HG02798 (cell line): Measurements from ENCODE around the gene SLC9A9.
A peak's percentile ranks its signal among the peaks of the same experiment; 100 is the strongest.

Experiments
- ATAC-seq: cut with Tn5 transposase; IDR thresholded peaks from one replicate; pipeline ENCODE4 v1.9.1; 2021; ENCODE audit warnings: mild to moderate bottlenecking; ENCODE audit not compliant: unreplicated experiment, poor library complexity

SLC9A9 gene

DNA sequence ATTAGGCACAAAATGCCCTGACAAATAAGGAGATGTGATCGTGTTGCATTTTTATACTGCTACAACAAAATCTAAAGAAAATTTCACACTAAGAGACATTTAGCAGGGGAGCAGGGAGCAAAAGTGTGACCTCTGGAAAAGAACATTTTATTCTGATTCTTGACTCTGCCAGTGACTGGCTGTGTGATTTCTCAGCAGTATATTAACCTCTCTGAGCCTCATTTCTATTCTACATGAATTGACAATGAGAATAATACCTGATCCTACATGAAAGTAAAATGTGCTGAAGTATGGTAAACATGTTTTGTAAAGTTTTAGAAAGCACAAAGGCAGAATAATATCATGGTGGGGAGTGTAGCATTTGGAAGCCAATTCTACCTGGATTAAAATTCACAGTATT is 273.3 kb downstream of the SLC9A9 start:
- ATAC-seq: no peak

GRCh38 chr3:143573610-143574303 is 274.5 kb downstream of the SLC9A9 start:
- no peak for ATAC-seq

- ATAC-seq: no peak
Observed at GRCh38 chr3:143571548-143571947, 276.7 kb downstream of the SLC9A9 start.

GRCh38 chr3:143567823-143568222 is 280.4 kb downstream of the SLC9A9 start:
- no peak for ATAC-seq

DNA sequence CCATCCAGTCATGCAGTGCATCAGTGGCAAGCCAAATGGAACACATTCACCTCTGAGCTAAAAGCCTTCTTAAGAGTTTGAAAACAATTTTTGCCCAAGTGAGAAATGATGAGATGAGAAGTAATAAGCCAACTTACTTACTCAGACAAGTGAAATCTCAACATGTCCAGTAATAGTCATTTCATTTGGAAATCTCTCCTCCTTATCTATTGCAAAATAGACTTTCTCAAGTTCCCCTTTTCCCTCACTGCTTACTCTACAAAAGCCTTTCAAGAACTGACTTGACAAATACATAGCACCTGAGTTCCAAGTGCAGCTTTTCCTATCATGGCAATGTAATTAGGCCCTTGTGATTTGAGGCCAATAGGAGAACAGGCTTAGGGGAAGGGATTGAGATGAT is 282.3 kb downstream of the SLC9A9 start:
- no peak for ATAC-seq

- ATAC-seq: no peak
Observed at GRCh38 chr3:143563786-143564185, 284.5 kb downstream of the SLC9A9 start.

DNA sequence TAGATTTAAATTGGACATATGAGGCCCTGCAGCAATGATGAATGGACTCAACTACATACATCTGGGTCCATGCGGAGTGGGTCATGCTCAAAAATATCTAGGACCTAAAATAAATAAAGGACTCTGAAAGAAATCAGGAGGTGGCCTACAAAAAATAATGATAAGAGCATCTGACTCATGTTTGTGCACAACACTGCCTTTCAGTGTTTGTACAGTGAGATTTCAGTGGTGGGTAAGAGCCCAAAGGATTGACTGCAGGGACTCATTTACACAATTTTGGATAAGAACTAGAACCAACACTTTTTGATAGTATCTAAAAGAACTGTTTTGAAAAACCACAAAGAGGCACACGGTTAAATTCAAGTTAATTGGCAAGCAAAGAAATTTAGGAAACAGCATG is 285.5 kb downstream of the SLC9A9 start:
- ATAC-seq: no peak

DNA sequence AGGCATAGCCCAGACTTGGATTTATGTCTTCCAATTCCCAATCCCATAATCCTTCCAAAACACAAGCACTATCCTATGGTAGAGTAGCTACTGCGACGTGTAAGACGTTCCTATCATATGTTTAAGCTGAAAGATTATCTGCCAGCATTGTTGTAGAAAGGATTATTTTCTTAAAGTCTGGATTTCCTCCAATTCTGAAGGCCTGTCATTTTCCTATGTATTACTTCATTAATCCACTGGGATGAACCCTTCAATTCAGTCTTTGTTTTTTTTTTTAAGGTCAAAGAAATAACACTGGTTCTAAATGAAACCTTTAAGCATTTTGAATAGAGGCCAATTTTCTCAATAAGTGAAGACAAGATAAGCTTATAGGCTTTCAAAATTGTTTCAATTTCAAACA is 289.0 kb downstream of the SLC9A9 start:
- ATAC-seq: no peak

DNA sequence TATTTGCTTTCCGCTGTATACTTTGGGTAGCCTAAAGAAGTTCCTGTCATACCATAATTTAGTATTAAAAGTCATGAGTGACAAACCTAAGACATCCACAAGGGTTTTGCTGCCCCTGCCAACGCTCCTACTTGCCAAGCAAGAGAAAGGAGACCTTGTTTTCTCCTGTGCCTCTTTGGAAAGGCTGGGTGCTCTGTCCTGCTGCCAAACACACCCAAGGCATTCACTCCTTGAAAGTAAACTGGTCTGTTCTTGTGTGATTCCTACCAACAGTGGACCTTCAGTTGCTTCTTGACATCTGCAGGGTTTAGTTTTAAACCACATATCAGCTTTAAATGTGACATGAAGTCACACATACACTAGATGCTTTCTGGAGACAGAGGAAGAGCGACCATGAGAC is 295.4 kb downstream of the SLC9A9 start:
- no peak for ATAC-seq

GRCh38 chr3:143551761-143552160 is 296.5 kb downstream of the SLC9A9 start:
- ATAC-seq: no peak

DNA sequence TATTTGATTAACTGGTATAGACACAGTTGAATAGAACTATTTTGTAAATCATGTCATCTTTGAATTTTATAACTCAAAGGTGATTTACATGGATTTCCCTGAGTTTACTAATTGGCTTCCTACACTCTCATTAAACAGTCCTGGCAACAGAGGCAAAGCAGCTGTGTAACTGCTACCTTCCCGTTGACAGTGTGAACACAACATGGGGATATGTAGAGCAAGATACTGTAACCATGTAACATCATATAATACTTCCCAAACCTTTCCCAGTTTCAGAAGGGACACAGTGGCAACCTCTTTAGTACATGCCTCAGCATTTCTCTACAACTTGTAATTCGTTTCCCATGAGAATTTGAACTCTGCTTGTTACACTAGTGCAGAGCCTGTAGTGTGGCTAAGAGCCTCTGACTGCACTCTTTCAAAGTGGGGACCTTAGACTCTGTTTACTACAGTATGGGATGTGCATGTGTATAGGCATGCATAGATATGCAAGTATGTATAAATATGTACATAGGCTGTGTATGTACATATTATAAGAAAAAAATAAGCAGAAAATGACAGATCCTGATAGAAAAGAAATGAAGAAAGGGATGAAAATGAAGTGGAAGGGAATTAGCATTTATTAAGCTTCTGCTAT is 299.3 kb downstream of the SLC9A9 start:
- ATAC-seq: no peak

DNA sequence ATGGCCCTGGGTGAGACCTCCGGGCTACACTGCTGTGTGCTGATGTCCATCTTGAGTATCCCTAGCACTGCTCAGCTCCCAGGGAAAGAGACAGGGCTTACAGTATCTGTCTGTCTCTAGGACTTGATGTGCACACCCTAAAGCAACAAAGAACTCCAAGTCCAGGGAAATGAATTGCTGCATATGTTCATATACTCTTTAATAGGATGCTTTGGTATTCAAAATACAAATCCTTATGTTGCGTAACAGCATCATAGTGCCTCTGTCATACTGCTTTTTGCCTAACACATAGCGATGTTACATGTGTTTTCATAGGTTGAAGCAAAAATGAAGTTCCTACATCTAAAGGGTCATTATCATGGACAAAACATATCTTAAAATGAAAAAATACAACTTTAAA is 299.9 kb downstream of the SLC9A9 start:
- ATAC-seq: no peak

DNA sequence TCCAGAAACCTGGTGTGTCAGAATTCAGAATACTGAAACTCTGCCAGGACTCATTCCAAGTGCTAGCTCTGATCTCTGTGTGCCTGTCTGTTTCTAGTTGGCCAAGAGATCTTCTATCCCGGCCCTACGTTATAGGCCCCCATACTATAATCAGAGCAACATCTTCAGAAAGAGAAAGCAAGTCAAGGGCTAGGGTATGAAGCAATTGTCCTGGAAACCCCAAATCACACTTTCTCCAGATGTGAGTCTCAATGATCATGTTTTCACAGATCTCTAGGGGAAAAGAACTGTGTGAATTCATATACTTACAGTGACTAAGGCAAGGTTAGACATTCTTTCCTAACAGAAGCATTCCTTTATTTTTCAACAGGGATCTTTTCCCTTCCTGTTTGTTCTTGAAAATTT is 309.7 kb downstream of the SLC9A9 start:
- no peak for ATAC-seq

GRCh38 chr3:143538061-143538460 is 310.2 kb downstream of the SLC9A9 start:
- ATAC-seq: no peak

- no peak for ATAC-seq
Observed at GRCh38 chr3:143536817-143537535, 311.3 kb downstream of the SLC9A9 start.

DNA sequence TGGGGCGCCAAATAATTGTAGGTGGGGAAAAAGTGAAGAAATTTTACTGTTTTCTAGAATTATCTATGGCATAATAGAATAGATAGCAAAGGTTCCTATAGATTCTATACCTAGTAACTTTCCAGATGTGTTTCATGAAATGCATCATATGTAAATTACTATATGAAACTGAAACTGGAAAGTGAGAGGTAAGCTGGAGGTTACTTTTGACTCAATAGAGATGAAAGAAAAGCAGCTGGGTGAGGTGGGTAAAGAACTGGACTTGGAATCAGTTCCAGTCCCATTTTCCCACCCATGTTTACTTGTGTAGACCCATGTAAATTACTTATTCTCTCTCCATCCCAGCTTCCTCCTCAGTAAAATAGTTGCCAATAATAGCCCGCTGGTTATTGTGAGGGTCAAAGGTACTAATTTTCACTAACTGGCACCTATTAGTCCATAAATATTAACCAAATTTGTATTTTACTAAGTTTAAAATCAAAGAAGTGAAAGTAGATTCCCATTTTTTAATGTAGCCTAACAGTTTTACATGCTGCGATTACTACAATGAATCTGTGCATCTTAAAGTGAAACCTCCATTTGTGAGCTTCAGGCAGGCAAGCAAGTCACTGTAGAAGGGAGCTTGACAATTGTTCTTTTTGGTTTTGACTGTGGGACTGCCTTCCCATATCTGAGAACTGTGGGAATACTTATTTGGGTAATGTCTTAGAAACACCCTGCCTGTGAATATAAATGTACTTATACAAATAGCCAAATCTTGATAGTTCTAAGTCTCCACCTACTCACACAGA is 312.1 kb downstream of the SLC9A9 start:
- ATAC-seq: peak; percentile 91

DNA sequence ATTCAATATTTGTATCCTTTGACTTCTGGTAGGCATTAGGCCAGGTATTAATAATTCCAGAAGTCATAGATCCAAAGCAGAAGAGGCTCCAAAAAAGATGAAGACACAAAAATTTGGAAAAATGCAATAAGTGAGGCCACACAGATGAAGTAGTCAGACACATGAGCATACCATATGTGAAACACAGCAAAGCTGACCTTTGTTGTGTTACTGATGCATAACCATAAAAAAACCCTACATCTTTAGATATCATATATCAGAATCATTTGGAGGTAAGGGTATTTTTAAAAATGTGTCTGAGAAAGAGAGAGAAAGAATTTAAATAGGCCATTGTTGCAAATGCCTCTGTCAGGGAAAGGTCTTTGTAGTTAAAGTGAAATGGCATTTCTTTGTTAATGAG is 314.9 kb downstream of the SLC9A9 start:
- ATAC-seq: no peak

DNA sequence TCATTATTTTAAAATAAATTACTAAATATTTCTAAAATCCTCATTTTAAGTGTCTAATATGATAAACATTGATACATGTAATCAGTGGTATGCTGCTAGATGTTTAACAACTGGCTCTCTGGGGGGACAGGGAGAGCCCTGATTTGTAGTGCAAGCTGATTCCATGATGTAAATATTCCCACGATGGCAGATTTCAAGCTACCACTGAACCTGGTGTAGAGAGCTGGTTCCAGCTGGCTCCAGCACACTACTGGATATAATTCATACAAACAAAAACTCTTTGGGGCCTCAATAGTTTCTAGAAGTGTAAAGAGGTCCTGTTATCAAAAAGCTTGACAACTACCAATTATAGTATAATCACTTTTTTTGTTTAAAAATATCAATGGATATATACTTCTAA is 316.2 kb downstream of the SLC9A9 start:
- ATAC-seq: no peak

DNA sequence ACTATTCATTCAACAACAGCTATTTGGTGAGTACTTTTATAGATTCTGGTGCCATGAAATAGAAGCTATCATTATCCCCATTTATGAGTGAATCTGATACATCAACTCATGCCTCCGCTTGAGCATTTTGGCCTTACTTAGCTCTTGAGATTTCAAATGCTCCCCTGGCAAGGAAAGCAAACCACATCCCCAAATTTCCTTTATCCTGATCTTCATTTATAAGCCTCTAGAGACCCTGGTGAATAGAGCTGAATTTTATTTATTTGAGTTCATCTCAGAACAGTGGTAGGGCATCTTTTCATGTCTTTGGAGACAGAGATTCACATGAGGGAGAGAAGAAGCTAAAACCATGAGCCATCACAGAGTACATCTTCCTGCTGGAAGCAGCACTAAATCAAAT is 317.2 kb downstream of the SLC9A9 start:
- ATAC-seq: no peak

DNA sequence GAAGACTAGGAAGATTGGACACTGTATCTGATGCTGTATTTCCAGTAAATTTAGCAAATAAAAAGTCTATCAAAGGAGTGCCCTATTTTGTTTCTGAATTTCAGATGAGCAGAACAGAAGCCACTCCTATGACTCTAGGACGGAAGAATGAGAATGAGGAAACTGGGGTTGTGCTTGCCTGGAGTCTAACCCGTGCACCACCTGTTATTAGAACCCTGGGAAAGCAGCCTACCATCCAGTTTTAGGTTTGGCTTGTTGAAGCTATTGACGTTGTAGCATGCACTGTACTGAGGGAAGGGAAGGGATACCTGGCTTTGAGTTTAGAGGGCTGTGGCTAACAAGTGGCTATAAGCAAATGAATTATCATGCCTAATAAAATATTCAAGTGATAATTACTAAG is 318.5 kb downstream of the SLC9A9 start:
- ATAC-seq: no peak

DNA sequence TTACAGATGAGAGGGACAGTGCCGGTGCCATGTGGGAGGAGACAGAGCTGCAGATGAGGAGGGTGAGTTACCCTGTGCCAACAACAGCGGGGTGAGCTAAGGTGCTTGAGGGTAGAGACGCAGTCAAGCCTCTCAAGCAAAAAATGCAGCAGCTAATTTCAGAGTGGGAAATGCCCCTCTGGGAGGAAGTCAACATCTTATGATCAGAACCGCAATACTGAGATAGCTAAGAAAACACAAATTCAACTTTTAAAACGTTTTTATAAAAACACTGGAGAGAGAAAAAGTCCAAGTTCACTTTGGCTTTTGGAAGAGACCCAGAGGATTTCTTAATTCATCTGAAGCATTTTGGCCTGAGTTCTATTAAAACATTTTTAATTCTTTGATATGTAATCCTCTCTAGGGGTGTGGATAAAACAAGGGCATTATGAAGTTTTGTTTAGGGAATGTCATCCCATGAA is 319.2 kb downstream of the SLC9A9 start:
- peak; percentile 71 for ATAC-seq
